ENCODE measurements around the gene KRTAP10-8.

- TF ChIP-seq CTCF (IDR thresholded peaks at IDR 0.05) = no peak
- TF ChIP-seq POLR2A (IDR thresholded peaks at IDR 0.05) = no peak
These were observed 45.5 kb upstream of the KRTAP10-8 start for GRCh38 chr21:44566403-44566802.
